WTC11 (cell line): ENCODE data around the gene SNAPC5.

Source experiments
- CREB1 ChIP-seq: sonication (generic); formaldehyde crosslinking; IDR thresholded peaks from 2 replicates; pipeline ENCODE4 v1.8.0; 2023; ENCODE audit warnings: mild to moderate bottlenecking, missing genetic modification reagents
- CTCF ChIP-seq: fragments of 200-600 bp; IDR thresholded peaks from 2 replicates; pipeline ENCODE4 v1.8.0; 2022; ENCODE audit warnings: antibody characterized with exemption
- NFYB ChIP-seq: sonication (generic); formaldehyde crosslinking; conservative IDR thresholded peaks from 2 replicates; pipeline ENCODE4 v1.8.0; 2022; ENCODE audit warnings: low read depth, missing genetic modification reagents
- NR3C1 ChIP-seq: sonication (generic); formaldehyde crosslinking; conservative IDR thresholded peaks from 2 replicates; pipeline ENCODE4 v1.8.1; 2023; ENCODE audit warnings: low read depth, mild to moderate bottlenecking, missing genetic modification reagents

GRCh38 chr15:66484539-66485112 lies 12.9 kb downstream of the SNAPC5 start:
- no peak for TF ChIP-seq CTCF
- no peak for TF ChIP-seq NFYB (CRISPR knock-in tag)
- TF ChIP-seq CREB1 = no peak
- TF ChIP-seq NR3C1 (CRISPR knock-in tag) = no peak
